C4-2B (cell line): ENCODE results near the gene PROK1.
A peak's percentile ranks its signal among the peaks of the same experiment; 100 is the strongest.
"Not testable (repeated sequence)": the region's sequence is repeated elsewhere in the genome, so short reads cannot be mapped to it uniquely, and the experiment has no call there.

Experiments
- H3K27ac ChIP-seq: fragments of 450-650 bp; 2 replicates; pipeline ENCODE4 v1.5.1; 2017
- CTCF ChIP-seq: fragments of 450-650 bp; conservative IDR thresholded peaks from 2 replicates; pipeline ENCODE4 v1.5.1; 2017; ENCODE audit warnings: mild to moderate bottlenecking
- ZFX ChIP-seq: fragments of 450-650 bp; IDR thresholded peaks from 2 replicates; pipeline ENCODE4 v1.6.1; 2017

Gene PROK1

DNA sequence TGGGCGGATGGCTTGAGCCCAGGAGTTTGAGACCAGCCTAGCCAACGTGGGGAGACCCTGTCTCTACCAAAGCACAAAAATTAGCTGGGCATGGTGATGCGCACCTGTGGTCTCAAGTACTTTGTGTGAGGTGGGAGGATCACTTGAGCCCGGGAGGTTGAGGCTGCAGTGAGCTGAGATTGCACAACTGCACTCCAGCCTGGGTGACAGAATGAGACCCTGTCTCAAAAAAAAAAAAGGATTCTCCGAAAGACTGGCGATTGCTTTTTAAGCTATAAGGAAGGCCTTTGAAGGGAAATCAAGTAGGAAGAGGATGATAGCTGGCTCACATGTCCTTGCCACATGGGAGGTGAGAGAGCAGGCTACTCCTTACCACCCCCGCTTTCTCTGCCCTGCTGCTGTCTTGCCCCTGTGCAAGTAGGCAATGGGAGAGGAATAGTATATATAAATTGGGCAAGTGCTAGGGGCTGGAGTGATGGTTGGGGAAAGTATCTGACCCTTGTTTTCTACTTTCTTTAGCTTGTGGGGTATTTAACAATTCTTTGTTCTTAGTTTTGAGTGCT is 39.7 kb upstream of the PROK1 start:
- H3K27ac ChIP-seq = no peak overlapping the region
- TF ChIP-seq CTCF (no peak), ZFX (no peak)

GRCh38 chr1:110412576-110412975 is 38.4 kb upstream of the PROK1 start:
- TF ChIP-seq CTCF (peak; percentile 81), ZFX (no peak)
- no peak overlapping the region for H3K27ac ChIP-seq

DNA sequence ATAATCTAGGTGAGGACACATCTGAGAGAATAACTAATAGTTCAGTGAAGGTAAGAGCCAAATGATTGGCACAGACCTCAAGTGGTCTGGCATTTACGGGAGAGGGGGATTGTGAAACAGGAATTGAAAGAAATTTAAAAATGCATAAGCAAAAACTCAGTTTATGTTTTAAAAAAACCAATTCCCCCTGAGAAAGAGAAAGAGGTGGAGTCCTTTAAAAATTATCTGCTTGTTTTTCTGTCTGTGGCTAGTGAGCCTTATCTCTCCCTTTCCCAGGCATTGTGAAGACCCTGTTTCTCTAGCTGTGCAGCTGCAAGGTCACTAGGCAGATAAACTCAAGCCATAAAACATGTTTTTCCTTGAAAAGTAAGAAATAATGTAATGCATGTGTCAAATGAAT is 37.9 kb upstream of the PROK1 start:
- H3K27ac ChIP-seq = not testable (repeated sequence)

DNA sequence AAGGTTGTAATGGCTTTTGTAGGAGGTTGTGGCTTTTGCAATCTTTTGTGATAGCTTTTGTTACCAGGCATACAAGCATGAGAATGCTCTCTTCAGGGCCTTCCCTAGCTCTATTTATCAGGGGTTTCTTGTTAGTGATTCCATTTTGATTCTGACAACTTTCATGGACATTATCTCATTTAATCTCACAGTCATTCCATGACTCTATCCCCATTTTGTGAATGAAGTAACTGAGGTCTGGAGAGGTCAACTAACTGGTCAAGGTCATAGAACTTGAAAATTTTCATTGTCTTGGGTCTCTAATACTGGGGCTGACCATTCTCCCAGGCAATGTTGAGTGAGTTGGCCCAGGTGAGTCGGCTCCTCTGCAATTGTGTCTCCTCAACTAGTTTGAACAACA is 32.2 kb upstream of the PROK1 start:
- H3K27ac ChIP-seq = no peak overlapping the region
- TF ChIP-seq CTCF = no peak
- TF ChIP-seq ZFX = no peak

GRCh38 chr1:110420023-110420662 is 30.8 kb upstream of the PROK1 start:
- TF ChIP-seq CTCF (no peak), ZFX (no peak)
- H3K27ac ChIP-seq = no peak overlapping the region

DNA sequence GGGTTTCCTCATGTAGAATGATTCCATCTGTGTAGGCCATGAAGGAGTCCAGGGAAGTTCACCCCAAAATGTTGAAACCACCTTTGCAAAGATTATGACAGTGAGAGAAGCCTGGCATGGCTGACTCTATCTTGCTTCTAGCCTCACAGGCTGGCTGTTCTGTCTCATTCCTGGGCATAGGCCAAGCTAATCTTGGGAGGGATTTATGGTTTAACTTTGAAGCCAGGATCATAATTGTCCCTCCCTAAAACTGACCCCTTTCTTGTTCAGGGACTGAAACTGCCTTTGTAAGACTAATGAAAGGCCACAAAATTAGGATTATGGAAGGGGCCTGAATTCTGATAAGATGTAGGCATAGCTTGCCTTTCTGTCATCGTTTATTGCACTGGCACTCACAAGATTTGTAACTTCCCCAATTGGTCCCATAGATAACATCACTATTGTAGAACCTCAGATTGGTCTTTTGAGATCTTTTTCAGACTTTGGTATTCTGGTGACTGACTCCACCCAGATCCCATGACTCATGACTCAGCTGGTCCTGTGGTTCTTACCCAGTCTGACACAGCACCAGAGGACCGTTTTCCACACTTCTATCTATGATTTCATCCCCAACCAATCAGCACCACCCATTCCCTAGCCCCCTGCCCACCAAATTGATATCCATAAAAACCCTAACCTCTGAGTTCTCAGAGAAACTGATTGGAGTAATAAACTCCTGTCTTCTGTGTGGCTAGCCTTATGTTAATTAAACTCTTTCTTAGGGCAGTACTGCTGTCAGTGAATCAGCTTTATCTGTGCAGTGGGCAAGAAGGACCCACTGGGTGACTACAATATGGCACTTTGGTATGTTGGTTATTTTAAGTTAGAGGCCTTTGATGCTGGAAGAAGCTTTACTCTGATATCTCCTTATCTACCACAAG is 29.8 kb upstream of the PROK1 start:
- no peak for TF ChIP-seq CTCF
- no peak for TF ChIP-seq ZFX
- H3K27ac ChIP-seq = no peak overlapping the region

DNA sequence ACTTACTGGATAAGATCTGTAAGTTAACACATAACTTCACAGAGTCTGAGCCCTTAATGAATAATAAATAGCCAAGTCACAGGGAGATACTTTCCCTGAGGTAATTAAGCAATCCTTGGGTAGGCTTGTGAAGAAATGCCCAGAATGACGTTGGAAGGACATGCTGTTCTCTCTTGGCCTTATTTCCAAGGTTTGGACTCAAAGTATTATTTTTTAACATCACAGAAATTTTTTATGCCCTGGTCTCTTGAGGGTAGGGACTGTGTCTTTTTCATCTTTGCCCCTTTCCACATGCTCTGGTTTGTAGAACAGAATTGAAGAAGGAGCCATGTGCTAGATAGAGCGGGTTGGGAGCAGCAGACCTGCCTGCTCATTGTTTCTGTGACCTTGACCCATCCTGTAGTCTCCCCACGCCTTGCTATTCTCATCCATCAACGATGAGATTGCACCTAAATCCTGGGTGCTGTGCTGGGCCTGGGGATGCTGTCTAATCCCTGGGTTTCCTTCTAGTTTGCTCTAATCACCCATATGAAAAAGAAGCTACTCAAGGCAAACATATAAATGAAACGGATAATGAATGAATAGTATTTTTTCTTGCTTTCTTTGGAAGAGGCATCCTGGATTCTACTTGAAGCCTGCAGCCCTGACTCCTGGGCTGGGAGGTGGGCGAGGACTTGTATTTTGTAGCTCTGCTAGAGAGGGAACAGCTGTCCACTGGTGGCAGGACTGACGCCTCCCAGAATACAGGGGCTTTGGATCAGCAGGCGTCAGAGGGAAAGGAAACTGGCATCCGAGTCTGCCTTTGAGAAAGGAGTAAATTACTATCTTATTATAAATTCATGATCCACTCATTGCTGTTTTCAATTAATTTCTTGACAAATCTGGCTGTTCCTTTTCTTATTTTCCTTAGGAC is 26.0 kb upstream of the PROK1 start:
- TF ChIP-seq ZFX = no peak
- TF ChIP-seq CTCF = no peak
- no peak overlapping the region for H3K27ac ChIP-seq
